Measurements from ENCODE around the gene TACSTD2.
"Not testable (repeated sequence)": the region's sequence is repeated elsewhere in the genome, so short reads cannot be mapped to it uniquely, and the experiment has no call there.

Gene TACSTD2

GRCh38 chr1:58586271-58586670 is 9.2 kb upstream of the TACSTD2 start:
- no peak for DNase-seq

GRCh38 chr1:58585581-58586151 is 8.6 kb upstream of the TACSTD2 start:
- DNase-seq: no peak

- DNase-seq: no peak
Observed at GRCh38 chr1:58585166-58585565, 8.1 kb upstream of the TACSTD2 start.

- DNase-seq: no peak
Observed at GRCh38 chr1:58584082-58584895, 7.2 kb upstream of the TACSTD2 start.

GRCh38 chr1:58583496-58583895 is 6.4 kb upstream of the TACSTD2 start:
- no peak for DNase-seq

- DNase-seq: not testable (repeated sequence)
Observed at GRCh38 chr1:58582143-58582542, 5.1 kb upstream of the TACSTD2 start.

GRCh38 chr1:58581641-58582040 is 4.6 kb upstream of the TACSTD2 start:
- DNase-seq: no peak

GRCh38 chr1:58580186-58580585 is 3.1 kb upstream of the TACSTD2 start:
- DNase-seq: no peak

GRCh38 chr1:58577654-58578030 is 590 bp upstream of the TACSTD2 start:
- DNase-seq: no peak

GRCh38 chr1:58576325-58576726 is 726 bp downstream of the TACSTD2 start:
- no peak for DNase-seq

GRCh38 chr1:58575551-58576324 is 1.3 kb downstream of the TACSTD2 start:
- no peak for DNase-seq

GRCh38 chr1:58574816-58575215 is 2.2 kb downstream of the TACSTD2 start:
- no peak for DNase-seq

GRCh38 chr1:58573705-58574591 is 3.1 kb downstream of the TACSTD2 start:
- DNase-seq: no peak

- no peak for DNase-seq
Observed at GRCh38 chr1:58573138-58573537, 3.9 kb downstream of the TACSTD2 start.

GRCh38 chr1:58572690-58573089 is 4.4 kb downstream of the TACSTD2 start:
- DNase-seq: no peak

- DNase-seq: no peak
Observed at GRCh38 chr1:58571616-58572015, 5.4 kb downstream of the TACSTD2 start.

- no peak for DNase-seq
Observed at GRCh38 chr1:58570817-58571216, 6.2 kb downstream of the TACSTD2 start.

- no peak for DNase-seq
Observed at GRCh38 chr1:58570094-58570493, 7.0 kb downstream of the TACSTD2 start.

GRCh38 chr1:58568911-58569310 is 8.1 kb downstream of the TACSTD2 start:
- no peak for DNase-seq

- DNase-seq: no peak
Observed at GRCh38 chr1:58568271-58568860, 8.7 kb downstream of the TACSTD2 start.

GRCh38 chr1:58566339-58566738 is 10.7 kb downstream of the TACSTD2 start:
- DNase-seq: no peak

GRCh38 chr1:58563715-58564114 is 13.3 kb downstream of the TACSTD2 start:
- DNase-seq: not testable (repeated sequence)

Measured in NCI-H345 (cell line).